Measurements from ENCODE around the gene SLC1A4. TPM values are rescaled to one million over a fixed set of nuclear protein-coding genes. Genes with fewer than 3 reads are reported as not detected.

Gene SLC1A4
- total and polyA plus RNA-seq, 10 of the 15 experiments (the other 5 are each of a cell fraction or from before 2014, with no cell fraction given) = 10.8 to 43.2 (median 27.7) TPM

DNA sequence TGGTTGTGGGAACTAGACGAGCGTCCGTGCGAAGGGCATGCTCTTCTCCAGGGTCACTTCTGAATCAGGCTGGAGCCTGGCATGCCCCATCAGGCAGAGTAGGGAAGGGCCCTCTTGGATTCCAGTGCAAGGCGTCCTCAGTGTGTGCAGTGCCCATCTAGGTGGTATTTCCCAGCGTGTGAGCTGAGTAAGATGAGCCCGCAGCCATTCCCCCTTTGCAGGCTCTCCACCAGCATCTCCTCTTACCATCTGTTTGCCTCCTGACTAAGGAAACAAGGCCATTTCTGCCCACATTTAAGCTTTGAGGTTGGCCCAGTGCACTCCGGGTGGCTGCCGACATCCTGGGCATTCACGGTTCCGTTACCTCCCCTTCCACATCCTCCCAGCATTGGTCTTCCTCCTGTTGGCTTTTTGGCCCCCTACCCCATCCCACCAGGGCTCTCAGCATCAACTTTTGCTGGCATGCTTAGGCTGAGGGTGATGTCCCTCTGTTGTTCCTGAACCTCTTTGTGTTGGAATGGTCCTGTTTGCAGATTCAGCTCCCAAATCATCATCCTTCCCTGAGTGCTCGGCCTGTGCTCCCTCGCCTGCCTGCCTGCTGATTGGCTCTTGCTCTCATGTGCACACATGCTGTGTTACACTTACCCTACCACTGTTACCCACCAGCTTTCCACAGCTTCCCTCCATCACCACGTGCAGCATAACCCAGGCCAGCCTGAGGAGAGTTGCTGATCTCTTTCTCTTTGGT is 78.8 kb downstream of the SLC1A4 start:
- Histone ChIP-seq H3K36me3 (ENCODE audit: control insufficient read depth in 2 of 2, insufficient read depth in 2 of 2, low read length in 1 of 2) (peaks cover 6 to 13% of the 10 kb centered on the region in 2 experiments; a peak in 3 of 4 replicates), H4K20me1 (ENCODE audit: control insufficient read depth, insufficient read depth) (no peaks in the 10 kb centered on the region), H2AFZ (ENCODE audit: control insufficient read depth, low read depth, low read length) (no peak overlapping the region), H3K9me3 (replicated peaks; ENCODE audit: control insufficient read depth, insufficient read depth, low read length) (no peaks in the 10 kb centered on the region), H3K4me2 (ENCODE audit: control insufficient read depth, insufficient read depth) (no peak overlapping the region), H3K4me1 (ENCODE audit: control insufficient read depth, insufficient read depth, low read length) (peaks cover 22% of the 10 kb centered on the region), H3K27ac (ENCODE audit: control insufficient read depth, insufficient read depth) (no peak overlapping the region), H3K9ac (ENCODE audit: control insufficient read depth, insufficient read depth, low read length) (no peak overlapping the region), H3K4me3 (no peak overlapping the region), H3K27me3 (replicated peaks in 1 of 2; ENCODE audit: control insufficient read depth in 2 of 2, insufficient read depth in 2 of 2, low read length in 1 of 2) (no peaks in the 10 kb centered on the region), H3K79me2 (ENCODE audit: control insufficient read depth, insufficient read depth, low read length) (no peaks in the 10 kb centered on the region; the same call in 1 of the 2 replicates)
- 86% methylated on average over 14 of the region's 14 CpGs for WGBS (ENCODE audit: insufficient coverage, insufficient replicate concordance, low lambda C conversion rate, missing lambda C conversion rate)
- intact Hi-C loops (cut with micrococcal nuclease; ENCODE audit: unreplicated experiment) (loop anchor here (10.0 kb wide), 1 partner anchor 367 kb away; the partner anchor contains the start of gene SPRED2), in situ Hi-C loops (cut with MboI) (loop anchor here (10.0 kb wide), 1 partner anchor 97 kb away; no protein-coding TSS in a partner anchor)
- ChIA-PET POLR2A (interaction anchor here (0.6 to 0.8 kb wide), 2 partner anchors 46 to 53 kb away, joined by 3 read pairs; no protein-coding TSS in a partner anchor), SMC1A (ENCODE audit: uncharacterized antibody, unreplicated experiment) (interaction anchor here (0.6 to 1.7 kb wide), 5 partner anchors 14 to 119 kb away, joined by 3 to 5 read pairs (median 3); no protein-coding TSS in a partner anchor), RAD21 (ENCODE audit: unreplicated experiment) (interaction anchor here (0.8 to 1.5 kb wide), 3 partner anchors 15 to 119 kb away, joined by 4 to 5 read pairs (median 5); partner anchors contain the start of gene RAB1A), CTCF (interaction anchor here (0.6 to 2.6 kb wide), 7 partner anchors 8 to 506 kb away, joined by 3 to 15 read pairs (median 4); partner anchors contain the start of gene RAB1A)
- ATAC-seq (no peak), FAIRE-seq (no peak), DNase-seq (ENCODE audit: low read depth, low spot score) (no peak)
- TF ChIP-seq POLR2AphosphoS2 (IDR thresholded peaks at IDR 0.05; ENCODE audit: low read depth, low read length) = 0 out of 2 replicates have a peak, but pooled peaks have one; percentile 24
- TF ChIP-seq SREBF1 (IDR thresholded peaks at IDR 0.05; ENCODE audit: low read length) = no peak
- no peak for TF ChIP-seq ESRRA (IDR thresholded peaks at IDR 0.05; ENCODE audit: low read length)
- peak; percentile 34; the same call in 1 of the 2 replicates for TF ChIP-seq POLR2AphosphoS5 (IDR thresholded peaks at IDR 0.05; ENCODE audit: low read length)
- no TSS peak for BruUV-seq (replicated peaks)

DNA sequence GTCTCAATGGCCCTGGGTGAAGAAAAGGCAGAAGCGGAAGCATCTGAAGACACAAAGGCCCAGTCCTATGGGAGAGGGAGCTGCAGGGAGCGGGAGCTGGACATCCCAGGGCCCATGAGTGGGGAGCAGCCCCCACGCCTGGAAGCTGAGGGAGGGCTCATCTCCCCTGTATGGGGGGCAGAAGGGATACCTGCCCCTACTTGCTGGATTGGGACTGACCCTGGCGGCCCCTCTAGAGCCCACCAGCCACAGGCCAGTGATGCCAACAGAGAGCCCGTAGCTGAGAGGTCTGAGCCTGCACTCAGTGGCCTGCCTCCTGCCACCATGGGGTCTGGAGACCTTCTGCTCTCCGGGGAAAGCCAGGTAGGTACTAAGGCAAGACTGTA is 80.2 kb downstream of the SLC1A4 start:
- Histone ChIP-seq H3K27ac (ENCODE audit: control insufficient read depth, insufficient read depth) (no peak overlapping the region), H3K9me3 (replicated peaks; ENCODE audit: control insufficient read depth, insufficient read depth, low read length) (no peaks in the 10 kb centered on the region), H3K36me3 (ENCODE audit: control insufficient read depth in 2 of 2, insufficient read depth in 2 of 2, low read length in 1 of 2) (peaks cover 10 to 24% of the 10 kb centered on the region in 2 experiments), H3K27me3 (replicated peaks in 1 of 2; ENCODE audit: control insufficient read depth in 2 of 2, insufficient read depth in 2 of 2, low read length in 1 of 2) (no peaks in the 10 kb centered on the region), H2AFZ (ENCODE audit: control insufficient read depth, low read depth, low read length) (no peak overlapping the region), H3K4me2 (ENCODE audit: control insufficient read depth, insufficient read depth) (no peak overlapping the region), H4K20me1 (ENCODE audit: control insufficient read depth, insufficient read depth) (no peaks in the 10 kb centered on the region), H3K4me3 (no peak overlapping the region), H3K9ac (ENCODE audit: control insufficient read depth, insufficient read depth, low read length) (no peak overlapping the region), H3K4me1 (ENCODE audit: control insufficient read depth, insufficient read depth, low read length) (peaks cover 22% of the 10 kb centered on the region), H3K79me2 (ENCODE audit: control insufficient read depth, insufficient read depth, low read length) (no peaks in the 10 kb centered on the region; the same call in 1 of the 2 replicates)
- BruUV-seq (replicated peaks) = no TSS peak
- FAIRE-seq (no peak), DNase-seq (ENCODE audit: low read depth, low spot score) (no peak), ATAC-seq (no peak)
- POLR2A ChIA-PET = no interaction called here
- SMC1A ChIA-PET (ENCODE audit: uncharacterized antibody, unreplicated experiment) = interaction anchor here (1.7 kb wide), 1 partner anchor 13 kb away, joined by 5 read pairs; no protein-coding TSS in a partner anchor
- WGBS (ENCODE audit: insufficient coverage, insufficient replicate concordance, low lambda C conversion rate, missing lambda C conversion rate) = 93% methylated on average over 6 of the region's 6 CpGs
- CTCF ChIA-PET = interaction anchor here (2.6 kb wide), 1 partner anchor 118 kb away, joined by 15 read pairs; no protein-coding TSS in a partner anchor
- intact Hi-C loops (cut with micrococcal nuclease; ENCODE audit: unreplicated experiment) (loop anchor here (10.0 kb wide), 1 partner anchor 365 kb away; the partner anchor contains the start of gene SPRED2), in situ Hi-C loops (cut with MboI) (loop anchor here (10.0 kb wide), 1 partner anchor 95 kb away; no protein-coding TSS in a partner anchor)
- RAD21 ChIA-PET (ENCODE audit: unreplicated experiment) = no interaction called here
- TF ChIP-seq SPI1 (IDR thresholded peaks at IDR 0.05; ENCODE audit: borderline replicate concordance, insufficient read depth, low read depth, low read length) (no peak), TARDBP (IDR thresholded peaks at IDR 0.05; ENCODE audit: borderline replicate concordance) (no peak), PAX8 (IDR thresholded peaks at IDR 0.05) (no peak), PAX5 (IDR thresholded peaks at IDR 0.05; ENCODE audit: borderline replicate concordance, low read depth, low read length) (no peak), SMAD1 (IDR thresholded peaks at IDR 0.05; ENCODE audit: low read depth, partially characterized antibody) (no peak)
- TF ChIP-seq, protein P1, sequence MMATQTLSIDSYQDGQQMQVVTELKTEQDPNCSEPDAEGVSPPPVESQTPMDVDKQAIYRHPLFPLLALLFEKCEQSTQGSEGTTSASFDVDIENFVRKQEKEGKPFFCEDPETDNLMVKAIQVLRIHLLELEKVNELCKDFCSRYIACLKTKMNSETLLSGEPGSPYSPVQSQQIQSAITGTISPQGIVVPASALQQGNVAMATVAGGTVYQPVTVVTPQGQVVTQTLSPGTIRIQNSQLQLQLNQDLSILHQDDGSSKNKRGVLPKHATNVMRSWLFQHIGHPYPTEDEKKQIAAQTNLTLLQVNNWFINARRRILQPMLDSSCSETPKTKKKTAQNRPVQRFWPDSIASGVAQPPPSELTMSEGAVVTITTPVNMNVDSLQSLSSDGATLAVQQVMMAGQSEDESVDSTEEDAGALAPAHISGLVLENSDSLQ (IDR thresholded peaks at IDR 0.05) = no peak
- TF ChIP-seq, protein P2, sequence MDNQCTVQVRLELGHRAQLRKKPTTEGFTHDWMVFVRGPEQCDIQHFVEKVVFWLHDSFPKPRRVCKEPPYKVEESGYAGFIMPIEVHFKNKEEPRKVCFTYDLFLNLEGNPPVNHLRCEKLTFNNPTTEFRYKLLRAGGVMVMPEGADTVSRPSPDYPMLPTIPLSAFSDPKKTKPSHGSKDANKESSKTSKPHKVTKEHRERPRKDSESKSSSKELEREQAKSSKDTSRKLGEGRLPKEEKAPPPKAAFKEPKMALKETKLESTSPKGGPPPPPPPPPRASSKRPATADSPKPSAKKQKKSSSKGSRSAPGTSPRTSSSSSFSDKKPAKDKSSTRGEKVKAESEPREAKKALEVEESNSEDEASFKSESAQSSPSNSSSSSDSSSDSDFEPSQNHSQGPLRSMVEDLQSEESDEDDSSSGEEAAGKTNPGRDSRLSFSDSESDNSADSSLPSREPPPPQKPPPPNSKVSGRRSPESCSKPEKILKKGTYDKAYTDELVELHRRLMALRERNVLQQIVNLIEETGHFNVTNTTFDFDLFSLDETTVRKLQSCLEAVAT (IDR thresholded peaks at IDR 0.05) = no peak
- TF ChIP-seq, protein P3, sequence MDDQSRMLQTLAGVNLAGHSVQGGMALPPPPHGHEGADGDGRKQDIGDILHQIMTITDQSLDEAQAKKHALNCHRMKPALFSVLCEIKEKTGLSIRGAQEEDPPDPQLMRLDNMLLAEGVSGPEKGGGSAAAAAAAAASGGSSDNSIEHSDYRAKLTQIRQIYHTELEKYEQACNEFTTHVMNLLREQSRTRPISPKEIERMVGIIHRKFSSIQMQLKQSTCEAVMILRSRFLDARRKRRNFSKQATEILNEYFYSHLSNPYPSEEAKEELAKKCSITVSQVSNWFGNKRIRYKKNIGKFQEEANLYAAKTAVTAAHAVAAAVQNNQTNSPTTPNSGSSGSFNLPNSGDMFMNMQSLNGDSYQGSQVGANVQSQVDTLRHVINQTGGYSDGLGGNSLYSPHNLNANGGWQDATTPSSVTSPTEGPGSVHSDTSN (IDR thresholded peaks at IDR 0.05; ENCODE audit: insufficient replicate concordance, low read depth, low read length) = no peak

Measured in GM12878 (cell line).